ENCODE measurements around the gene LRRC66. TPM values are rescaled to one million over a fixed set of nuclear protein-coding genes. Genes with fewer than 3 reads are reported as not detected.

LRRC66 gene
- total RNA-seq, 2 donors from 2014 or later: 0.33 to 0.78 TPM

DNA sequence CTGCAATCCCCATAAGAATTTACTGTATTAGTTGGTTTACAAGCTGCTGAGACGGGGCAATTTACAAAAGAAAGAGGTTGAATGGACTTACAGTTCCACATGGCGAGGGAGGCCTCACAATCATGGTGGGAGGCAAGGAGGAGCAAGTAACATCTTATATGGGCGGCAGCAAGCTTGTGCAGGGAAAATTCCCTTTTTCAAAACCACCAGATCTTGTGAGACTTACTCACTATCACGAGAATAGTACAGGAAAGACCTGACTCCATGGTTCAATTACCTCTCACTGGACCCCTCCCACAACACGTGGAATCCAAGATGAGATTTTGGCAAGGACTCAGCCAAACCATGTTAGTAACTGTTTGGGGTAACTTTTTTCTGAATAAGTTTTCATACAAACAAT lies 29.1 kb upstream of the LRRC66 start:
- TF ChIP-seq, protein P1, sequence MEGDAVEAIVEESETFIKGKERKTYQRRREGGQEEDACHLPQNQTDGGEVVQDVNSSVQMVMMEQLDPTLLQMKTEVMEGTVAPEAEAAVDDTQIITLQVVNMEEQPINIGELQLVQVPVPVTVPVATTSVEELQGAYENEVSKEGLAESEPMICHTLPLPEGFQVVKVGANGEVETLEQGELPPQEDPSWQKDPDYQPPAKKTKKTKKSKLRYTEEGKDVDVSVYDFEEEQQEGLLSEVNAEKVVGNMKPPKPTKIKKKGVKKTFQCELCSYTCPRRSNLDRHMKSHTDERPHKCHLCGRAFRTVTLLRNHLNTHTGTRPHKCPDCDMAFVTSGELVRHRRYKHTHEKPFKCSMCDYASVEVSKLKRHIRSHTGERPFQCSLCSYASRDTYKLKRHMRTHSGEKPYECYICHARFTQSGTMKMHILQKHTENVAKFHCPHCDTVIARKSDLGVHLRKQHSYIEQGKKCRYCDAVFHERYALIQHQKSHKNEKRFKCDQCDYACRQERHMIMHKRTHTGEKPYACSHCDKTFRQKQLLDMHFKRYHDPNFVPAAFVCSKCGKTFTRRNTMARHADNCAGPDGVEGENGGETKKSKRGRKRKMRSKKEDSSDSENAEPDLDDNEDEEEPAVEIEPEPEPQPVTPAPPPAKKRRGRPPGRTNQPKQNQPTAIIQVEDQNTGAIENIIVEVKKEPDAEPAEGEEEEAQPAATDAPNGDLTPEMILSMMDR (IDR thresholded peaks at IDR 0.05): no peak
- TF ChIP-seq POLR2A (IDR thresholded peaks at IDR 0.05): no peak
- Histone ChIP-seq H3K9me3 (no peaks in the 10 kb centered on the region), H3K27ac (no peak overlapping the region), H3K4me1 (peaks cover 9% of the 10 kb centered on the region), H3K36me3 (replicated peaks in 1 of 2; ENCODE audit: insufficient read depth in 1 of 2, low read depth in 2 of 2) (no peaks in the 10 kb centered on the region), H3K27me3 (no peaks in the 10 kb centered on the region), H3K4me3 (no peak overlapping the region)
- WGBS, 2 donors: 79 to 81% methylated on average over 5 of the region's 5 CpGs
- ATAC-seq (no peak), DNase-seq (no peak)
- intact Hi-C loops (cut with DNase I): no loop called here

DNA sequence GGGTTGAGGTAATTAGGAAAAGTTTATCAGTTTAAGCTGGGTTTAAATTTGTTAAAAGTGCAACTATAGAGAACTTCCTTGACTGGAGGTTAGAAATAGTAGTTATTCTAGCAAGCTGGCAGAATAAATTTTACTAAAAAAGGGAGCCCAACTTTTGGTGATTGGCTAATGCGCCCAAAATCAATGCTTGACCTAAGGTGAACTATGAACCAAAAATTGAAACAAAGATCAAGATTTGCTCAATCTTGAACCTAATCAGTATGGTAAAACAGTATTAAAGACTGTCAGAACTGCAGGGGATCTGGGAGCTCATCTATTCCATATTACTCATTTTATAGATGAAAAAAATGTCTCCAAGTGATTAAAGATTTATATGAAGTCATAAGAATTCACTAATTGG lies 24.9 kb upstream of the LRRC66 start:
- 93% methylated on average over 1 of the region's 1 CpG for WGBS, 2 donors

DNA sequence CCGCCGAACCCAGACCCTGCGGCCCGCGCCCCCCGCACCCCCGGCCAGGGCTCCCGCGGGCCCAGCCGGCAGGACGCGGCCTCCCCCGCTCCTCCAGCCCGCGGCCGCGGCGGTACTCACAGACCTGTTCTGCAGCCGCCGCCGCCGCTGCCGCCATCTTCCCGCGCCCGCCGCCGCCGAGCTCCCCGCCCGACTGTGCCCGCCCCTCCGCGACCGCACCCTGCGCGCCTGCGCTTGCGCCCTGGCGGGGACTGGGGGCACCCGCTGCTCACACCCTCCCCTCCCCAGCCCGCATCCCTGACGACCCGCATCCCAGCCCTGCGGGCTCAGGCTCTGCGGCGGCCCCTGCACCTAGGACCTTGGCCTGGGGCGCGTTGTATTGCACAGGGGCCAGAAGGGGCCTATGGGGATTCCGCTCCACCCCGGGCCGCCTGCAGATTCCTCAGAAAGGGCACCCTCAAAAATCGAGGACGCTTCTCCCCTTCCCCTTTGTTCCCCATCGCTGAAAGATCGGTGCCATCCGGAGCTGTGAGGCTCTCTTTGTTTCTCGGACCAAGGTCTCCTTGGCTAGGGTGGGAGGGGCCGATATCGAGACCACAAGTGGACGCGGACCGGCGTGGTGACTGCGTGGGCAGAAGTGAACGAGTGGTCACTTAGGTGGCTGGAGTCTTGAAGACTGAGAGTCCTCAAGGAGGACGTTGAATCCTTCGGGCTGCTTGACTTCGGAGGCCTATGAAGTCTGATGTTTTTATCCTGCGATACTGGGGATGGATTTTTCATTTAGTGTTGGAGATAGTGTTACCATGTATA lies 18.1 kb upstream of the LRRC66 start, which contains the start of gene SGCB:
Gene SGCB (minus strand): TSS at position 197 of the 810 bp plus-strand sequence. CDS start 40 bp downstream, at position 157.
- 5 to 16% methylated on average over 13 to 60 of the region's 70 CpGs for WGBS, 2 donors
- TF ChIP-seq POLR2A (IDR thresholded peaks at IDR 0.05): peak in 1 of 3 donors; percentile 11
- TF ChIP-seq, protein P1 (IDR thresholded peaks at IDR 0.05): peak in 2 of 7 experiments; percentile 5 to 14
- no peaks in the 10 kb centered on the region for H3K9me3 ChIP-seq
- DNase-seq (peak; percentile 33 to 69 (median 55)), ATAC-seq (peak; percentile 89)
- peak within 1 kb of the TSS in 1 of 4 donors; percentile 47 for H3K27ac ChIP-seq
- peak within 1 kb of the TSS; percentile 23 to 49 for H3K4me3 ChIP-seq
- intact Hi-C loops (cut with DNase I): no loop called here
- H3K27me3 ChIP-seq: no peaks in the 10 kb centered on the region
- no peaks in the 10 kb centered on the region for H3K36me3 ChIP-seq (replicated peaks in 1 of 2; ENCODE audit: insufficient read depth in 1 of 2, low read depth in 2 of 2)
- H3K4me1 ChIP-seq: peaks cover 7% of the 10 kb centered on the region

More for the DNA sequence above, 24.9 kb upstream of the LRRC66 start:
- H3K4me1 ChIP-seq: no peaks in the 10 kb centered on the region
- no peak for TF ChIP-seq POLR2A (IDR thresholded peaks at IDR 0.05)
- TF ChIP-seq, protein P1 (IDR thresholded peaks at IDR 0.05): no peak
- H3K27me3 ChIP-seq: no peaks in the 10 kb centered on the region
- no peaks in the 10 kb centered on the region for H3K9me3 ChIP-seq
- ATAC-seq: no peak
- no peak overlapping the region for H3K4me3 ChIP-seq
- no peaks in the 10 kb centered on the region for H3K36me3 ChIP-seq (replicated peaks in 1 of 2; ENCODE audit: insufficient read depth in 1 of 2, low read depth in 2 of 2)
- intact Hi-C loops (cut with DNase I): no loop called here
- H3K27ac ChIP-seq: no peak overlapping the region
- no peak for DNase-seq

DNA sequence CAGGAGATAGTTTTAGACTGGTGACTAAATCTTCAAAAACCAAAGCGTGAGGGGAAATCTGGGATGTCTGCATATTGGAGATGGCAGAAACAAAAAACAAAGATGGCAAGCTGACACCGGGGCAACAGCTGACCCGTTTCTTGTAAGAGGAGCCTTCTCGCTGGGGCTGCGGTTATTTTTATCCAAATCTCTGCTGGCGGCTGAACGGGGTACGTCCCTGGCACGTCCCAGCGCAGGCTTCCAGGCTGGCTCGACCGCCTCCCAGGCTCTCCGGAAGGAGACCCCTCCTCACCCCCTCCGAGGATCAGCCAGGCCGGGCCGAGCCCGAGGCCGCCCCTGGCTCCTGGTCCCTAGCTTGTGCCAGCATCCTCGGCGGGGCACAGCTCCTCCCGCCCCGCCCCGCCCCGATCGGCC lies 17.5 kb upstream of the LRRC66 start:
- peak in 2 of 4 donors; percentile 14 to 21 for DNase-seq
- H3K27ac ChIP-seq: peak overlapping the region in 1 of 4 donors; percentile 47
- no peaks in the 10 kb centered on the region for H3K9me3 ChIP-seq
- WGBS, 2 donors: 1 to 2% methylated on average over 12 to 14 of the region's 25 CpGs
- intact Hi-C loops (cut with DNase I): no loop called here
- TF ChIP-seq POLR2A (IDR thresholded peaks at IDR 0.05): no peak
- TF ChIP-seq, protein P1 (IDR thresholded peaks at IDR 0.05): no peak
- ATAC-seq: peak; percentile 63
- peak overlapping the region in 1 of 2 donors; percentile 49 for H3K4me3 ChIP-seq
- H3K27me3 ChIP-seq: no peaks in the 10 kb centered on the region
- H3K4me1 ChIP-seq: peaks cover 7% of the 10 kb centered on the region
- H3K36me3 ChIP-seq (replicated peaks in 1 of 2; ENCODE audit: insufficient read depth in 1 of 2, low read depth in 2 of 2): no peaks in the 10 kb centered on the region

Measured in body of pancreas (tissue), 4 donors.